K562 (cell line): Measurements from ENCODE around the gene PHKB. TPM values are rescaled to one million over a fixed set of nuclear protein-coding genes. Genes with fewer than 3 reads are reported as not detected.

Experiments
- HMGN3 ChIP-seq: IDR thresholded peaks from 2 replicates; pipeline ENCODE4 v1.6.1; 2011; ENCODE audit warnings: borderline replicate concordance, low read depth, mild to moderate bottlenecking, mixed read lengths, low read length; ENCODE audit not compliant: insufficient read length; ENCODE audit errors: extremely low read depth
- NR3C1 ChIP-seq: sonication (generic); formaldehyde crosslinking; IDR thresholded peaks from 2 replicates; pipeline ENCODE4 v1.8.1; 2022; ENCODE audit warnings: missing genetic modification reagents
- THRAP3 ChIP-seq: fragments of 450-650 bp; IDR thresholded peaks from 2 replicates; pipeline ENCODE4 v1.6.1; 2016; ENCODE audit warnings: mild to moderate bottlenecking, inconsistent platforms, borderline replicate concordance
- ZNF174 ChIP-seq: fragments of 250-450 bp; sonication (Bioruptor Pico); IDR thresholded peaks from 2 replicates; pipeline ENCODE4 v1.4.0; 2020; ENCODE audit warnings: mild to moderate bottlenecking
- polyA plus RNA-seq, 8 experiments: library from polyadenylated mRNA; depleted of rRNA in 4 of 8; stranded (reverse) in 5 of 8; unstranded in 3 of 8; fragments of >200 nt; fragmentation: Nextera tagmentation in 2 of 8; fragmentation: Illumina TruSeq in 1 of 8; extraction: Ambion mirVana in 2 of 8; extraction: Trizol in 1 of 8; gene quantifications; 2 replicates each; pipeline versions ENCODE4 v1.2.1 to v1.2.3, GENCODE V29; 2011 to 2014; ENCODE audit warnings: inconsistent platforms in 1 of 8, missing spikeins in 1 of 8
- total RNA-seq, 7 experiments: library from RNA; depleted of rRNA in 6 of 7; stranded (reverse); fragments of >200 nt in 6 of 7; fragmentation: Illumina TruSeq in 2 of 7; extraction: Trizol in 2 of 7; gene quantifications; 2 replicates each; pipeline versions ENCODE4 v1.2.1 to v1.2.3, GENCODE V29; 2011 to 2021; ENCODE audit warnings: low replicate concordance in 1 of 7
- TF ChIP-seq, protein P1 (sequence below): fragments of 450-650 bp; formaldehyde crosslinking; IDR thresholded peaks from 2 replicates; pipeline ENCODE4 v1.4.0; 2020; ENCODE audit warnings: mild to moderate bottlenecking, mixed read lengths
- TF ChIP-seq, protein P2 (sequence below): sonication (generic); formaldehyde crosslinking; IDR thresholded peaks from 2 replicates; pipeline ENCODE4 v1.8.0; 2022; ENCODE audit warnings: mild to moderate bottlenecking, missing genetic modification reagents

Gene PHKB
- total and polyA plus RNA-seq, 9 of the 15 experiments (the other 6 are each of a cell fraction or from before 2014, with no cell fraction given), result 24.7 to 92.3 (median 67.0) TPM

DNA sequence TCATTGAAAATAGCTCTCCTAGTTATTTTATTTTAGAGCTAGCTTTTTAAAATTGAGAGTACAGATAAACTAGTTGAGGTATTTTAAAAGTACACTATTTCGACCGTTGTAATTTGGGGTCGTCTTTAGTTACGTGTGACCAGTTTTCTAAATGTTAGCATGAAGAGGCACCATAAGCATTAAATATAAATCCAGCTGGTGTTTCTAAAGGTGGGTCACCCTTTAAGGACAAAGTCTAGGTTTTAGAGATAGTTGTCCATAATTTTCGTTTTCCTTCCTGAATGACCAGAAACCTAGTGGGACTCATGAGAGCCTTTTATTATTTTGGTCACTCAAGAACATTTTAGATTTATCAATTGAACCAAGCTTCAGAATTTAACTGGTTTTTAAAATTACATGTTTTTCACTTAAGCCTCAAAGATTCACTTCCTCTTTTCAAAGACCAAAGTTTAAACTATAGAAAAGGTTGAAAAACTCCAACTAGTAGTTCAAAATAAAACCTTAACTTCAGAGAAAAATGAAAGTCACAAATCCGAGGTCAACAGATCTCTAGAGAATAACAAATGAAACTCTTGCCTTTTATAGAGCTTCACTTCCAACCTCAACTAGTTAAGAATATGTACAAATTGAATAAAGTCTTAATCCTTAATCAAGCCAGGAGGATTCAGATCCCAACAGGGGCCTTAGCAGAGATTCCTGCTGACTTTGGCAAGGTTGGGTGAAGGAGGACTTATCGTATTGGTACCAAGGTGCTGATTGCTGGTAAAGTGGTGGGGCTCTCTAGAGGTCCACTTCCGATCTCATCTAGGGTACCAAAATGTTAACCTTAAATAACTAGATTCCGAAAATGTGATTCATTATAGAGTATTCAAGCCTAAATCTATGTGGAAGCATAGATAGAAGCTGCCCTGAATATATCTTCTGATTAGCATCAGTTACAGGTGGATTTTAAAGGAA is 32.5 kb downstream of the PHKB start (continued):
- TF ChIP-seq, protein P1, sequence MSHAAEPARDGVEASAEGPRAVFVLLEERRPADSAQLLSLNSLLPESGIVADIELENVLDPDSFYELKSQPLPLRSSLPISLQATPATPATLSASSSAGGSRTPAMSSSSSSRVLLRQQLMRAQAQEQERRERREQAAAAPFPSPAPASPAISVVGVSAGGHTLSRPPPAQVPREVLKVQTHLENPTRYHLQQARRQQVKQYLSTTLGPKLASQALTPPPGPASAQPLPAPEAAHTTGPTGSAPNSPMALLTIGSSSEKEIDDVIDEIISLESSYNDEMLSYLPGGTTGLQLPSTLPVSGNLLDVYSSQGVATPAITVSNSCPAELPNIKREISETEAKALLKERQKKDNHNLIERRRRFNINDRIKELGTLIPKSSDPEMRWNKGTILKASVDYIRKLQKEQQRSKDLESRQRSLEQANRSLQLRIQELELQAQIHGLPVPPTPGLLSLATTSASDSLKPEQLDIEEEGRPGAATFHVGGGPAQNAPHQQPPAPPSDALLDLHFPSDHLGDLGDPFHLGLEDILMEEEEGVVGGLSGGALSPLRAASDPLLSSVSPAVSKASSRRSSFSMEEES (CRISPR knock-in tag), result no peak
- TF ChIP-seq, protein P2, sequence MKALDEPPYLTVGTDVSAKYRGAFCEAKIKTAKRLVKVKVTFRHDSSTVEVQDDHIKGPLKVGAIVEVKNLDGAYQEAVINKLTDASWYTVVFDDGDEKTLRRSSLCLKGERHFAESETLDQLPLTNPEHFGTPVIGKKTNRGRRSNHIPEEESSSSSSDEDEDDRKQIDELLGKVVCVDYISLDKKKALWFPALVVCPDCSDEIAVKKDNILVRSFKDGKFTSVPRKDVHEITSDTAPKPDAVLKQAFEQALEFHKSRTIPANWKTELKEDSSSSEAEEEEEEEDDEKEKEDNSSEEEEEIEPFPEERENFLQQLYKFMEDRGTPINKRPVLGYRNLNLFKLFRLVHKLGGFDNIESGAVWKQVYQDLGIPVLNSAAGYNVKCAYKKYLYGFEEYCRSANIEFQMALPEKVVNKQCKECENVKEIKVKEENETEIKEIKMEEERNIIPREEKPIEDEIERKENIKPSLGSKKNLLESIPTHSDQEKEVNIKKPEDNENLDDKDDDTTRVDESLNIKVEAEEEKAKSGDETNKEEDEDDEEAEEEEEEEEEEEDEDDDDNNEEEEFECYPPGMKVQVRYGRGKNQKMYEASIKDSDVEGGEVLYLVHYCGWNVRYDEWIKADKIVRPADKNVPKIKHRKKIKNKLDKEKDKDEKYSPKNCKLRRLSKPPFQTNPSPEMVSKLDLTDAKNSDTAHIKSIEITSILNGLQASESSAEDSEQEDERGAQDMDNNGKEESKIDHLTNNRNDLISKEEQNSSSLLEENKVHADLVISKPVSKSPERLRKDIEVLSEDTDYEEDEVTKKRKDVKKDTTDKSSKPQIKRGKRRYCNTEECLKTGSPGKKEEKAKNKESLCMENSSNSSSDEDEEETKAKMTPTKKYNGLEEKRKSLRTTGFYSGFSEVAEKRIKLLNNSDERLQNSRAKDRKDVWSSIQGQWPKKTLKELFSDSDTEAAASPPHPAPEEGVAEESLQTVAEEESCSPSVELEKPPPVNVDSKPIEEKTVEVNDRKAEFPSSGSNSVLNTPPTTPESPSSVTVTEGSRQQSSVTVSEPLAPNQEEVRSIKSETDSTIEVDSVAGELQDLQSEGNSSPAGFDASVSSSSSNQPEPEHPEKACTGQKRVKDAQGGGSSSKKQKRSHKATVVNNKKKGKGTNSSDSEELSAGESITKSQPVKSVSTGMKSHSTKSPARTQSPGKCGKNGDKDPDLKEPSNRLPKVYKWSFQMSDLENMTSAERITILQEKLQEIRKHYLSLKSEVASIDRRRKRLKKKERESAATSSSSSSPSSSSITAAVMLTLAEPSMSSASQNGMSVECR (CRISPR knock-in tag), result no peak
- no peak for TF ChIP-seq THRAP3
- TF ChIP-seq NR3C1 (CRISPR knock-in tag), result no peak
- TF ChIP-seq HMGN3, result no peak
- TF ChIP-seq ZNF174 (CRISPR knock-in tag), result no peak
